PC-3 (cell line): Measurements from ENCODE around the gene FAM153A.
"Not testable (repeated sequence)": the region's sequence is repeated elsewhere in the genome, so short reads cannot be mapped to it uniquely, and the experiment has no call there.

ENCODE experiments used
- CTCF ChIP-seq: fragments of 300-600 bp; sonication (generic); conservative IDR thresholded peaks from 2 replicates; pipeline ENCODE4 v1.5.1; 2017; ENCODE audit warnings: antibody characterized with exemption, low read depth, mild to moderate bottlenecking, low read length
- EZH2 ChIP-seq: fragments of 300-600 bp; sonication (generic); IDR thresholded peaks from one replicate; pipeline ENCODE4 v1.6.1; 2017; ENCODE audit warnings: antibody characterized with exemption, mild to moderate bottlenecking, low read length; ENCODE audit not compliant: unreplicated experiment
- EZH2phosphoT487 ChIP-seq: fragments of 300-600 bp; sonication (generic); IDR thresholded peaks from 2 replicates; pipeline ENCODE4 v1.6.1; 2018; ENCODE audit warnings: mild to moderate bottlenecking, antibody characterized with exemption, low read length, borderline replicate concordance

DNA sequence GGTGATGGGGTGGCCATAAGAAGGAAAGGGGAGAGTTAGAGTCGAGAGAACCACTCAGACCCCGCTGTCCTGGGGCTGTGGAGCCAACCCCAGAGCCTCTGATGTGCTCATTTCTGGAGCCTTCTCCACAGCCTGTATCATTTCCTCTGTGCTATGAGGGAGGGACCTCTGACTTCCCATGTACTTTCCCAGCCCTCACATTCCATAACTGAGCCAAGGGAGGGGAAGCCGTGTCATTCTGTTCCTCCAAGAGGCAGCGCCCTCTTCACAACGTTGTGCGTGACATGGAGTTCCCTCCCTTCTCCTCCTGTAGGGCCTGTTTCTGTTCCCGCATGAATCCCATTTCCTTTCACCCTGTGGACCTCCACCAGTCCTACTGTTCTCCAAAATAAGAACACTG, 57.8 kb downstream of the FAM153A start:
- not testable (repeated sequence) for TF ChIP-seq CTCF, EZH2, EZH2phosphoT487
